GDM1 (cell line): ENCODE measurements around the gene EIF5A.
A peak's percentile ranks its signal among the peaks of the same experiment; 100 is the strongest.

ENCODE experiments used
- DNase-seq: peaks from one replicate; lab custom pipeline; 2025; lab: John Stamatoyannopoulos, UW

EIF5A gene

DNA sequence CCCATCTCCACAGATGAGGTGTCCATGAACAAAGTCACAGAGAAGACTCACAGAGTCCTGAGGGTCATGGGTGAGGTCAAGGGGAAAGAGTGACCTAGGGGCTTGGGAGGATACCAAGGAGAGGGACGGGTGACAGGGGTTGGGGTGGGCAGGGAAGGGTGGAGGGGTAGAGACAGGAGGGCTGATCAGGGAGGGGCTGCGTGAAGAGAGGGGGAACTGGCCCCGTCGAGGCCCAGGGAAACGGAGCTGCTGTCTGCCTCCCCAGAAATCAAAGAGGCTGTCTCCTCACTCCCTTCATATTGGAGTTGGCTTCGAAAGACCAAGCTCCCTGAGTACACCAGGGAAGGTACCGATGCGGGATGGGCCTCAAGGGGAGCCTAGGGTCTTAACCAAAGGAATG, 48.1 kb downstream of the EIF5A start:
- no peak for DNase-seq

DNA sequence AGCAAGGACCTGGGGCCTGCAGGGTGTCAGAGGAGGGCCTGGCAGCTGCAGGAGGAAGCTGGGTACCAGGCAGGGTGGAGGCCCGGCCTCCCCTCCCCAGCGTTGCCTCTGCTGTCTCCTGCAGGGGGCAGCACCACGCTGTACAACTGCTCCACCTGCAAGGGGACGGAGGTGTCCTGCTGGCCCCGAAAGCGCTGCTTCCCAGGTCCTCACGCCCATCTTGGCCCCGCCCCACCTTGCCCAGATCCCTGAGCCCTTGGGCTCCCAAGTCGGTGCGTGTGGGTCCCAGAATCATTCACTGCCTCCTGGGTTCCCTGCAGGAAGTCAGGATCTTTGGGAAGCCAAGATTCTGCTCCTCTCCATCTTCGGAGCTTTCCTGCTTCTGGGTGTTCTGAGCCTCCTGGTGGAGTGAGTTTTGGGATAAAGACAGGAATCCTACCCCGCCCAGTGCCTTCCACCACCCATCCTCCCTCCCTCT, 48.7 kb downstream of the EIF5A start:
- peak; percentile 74 for DNase-seq

- DNase-seq, result no peak
Observed at GRCh38 chr17:7356756-7357155, 49.3 kb downstream of the EIF5A start.

DNA sequence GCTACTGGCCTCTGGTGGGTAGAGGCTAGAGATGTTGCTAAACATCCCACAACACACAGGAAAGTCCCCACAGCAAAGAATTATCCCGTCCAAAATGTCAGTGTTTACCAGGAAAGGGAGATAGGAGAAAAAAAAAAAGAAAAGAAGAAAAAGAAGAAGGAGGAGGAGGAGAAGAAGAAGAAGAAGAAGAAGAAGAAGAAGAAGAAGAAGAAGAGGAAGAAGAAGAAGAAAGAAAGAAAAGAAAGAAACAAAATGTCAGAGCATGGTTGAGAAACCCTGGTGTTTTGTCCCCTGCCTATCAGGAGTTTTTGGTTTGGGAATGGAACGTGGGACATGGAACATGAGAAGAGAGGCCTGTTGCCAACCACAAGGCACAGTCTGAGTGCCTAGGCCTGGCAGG, 50.0 kb downstream of the EIF5A start:
- no peak for DNase-seq

DNA sequence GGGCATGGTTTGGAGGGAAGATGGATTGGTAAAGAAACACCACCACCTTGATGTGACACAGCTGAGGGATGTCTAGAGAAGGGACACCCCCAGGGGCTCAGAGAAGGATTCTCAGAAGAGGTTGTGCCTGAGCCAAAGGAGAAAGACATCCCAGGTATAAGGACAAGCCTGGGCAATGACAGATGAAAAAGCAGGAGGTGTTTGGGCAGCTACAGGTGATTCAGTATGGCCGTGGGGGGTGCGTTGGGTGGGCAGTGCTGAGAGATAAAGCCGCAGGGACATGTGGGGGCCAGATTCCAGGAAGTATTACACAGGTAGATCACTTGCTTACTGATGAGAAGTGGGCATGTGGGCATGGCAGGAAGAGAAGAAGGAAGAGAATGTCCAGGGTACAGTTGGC, 54.5 kb downstream of the EIF5A start:
- no peak for DNase-seq
